Neuron (in vitro differentiated cells): Measurements from ENCODE around the gene ZBTB43.

Experiments used
- H2AFZ ChIP-seq: one replicate; pipeline ENCODE4 v1.6.1; 2013; ENCODE audit warnings: low read depth, mild to moderate bottlenecking, inconsistent platforms, low read length, moderate library complexity
- H3K27me3 ChIP-seq: one replicate; pipeline ENCODE4 v1.6.1; 2013; ENCODE audit warnings: low read length; ENCODE audit not compliant: insufficient read depth
- H3K36me3 ChIP-seq: one replicate; pipeline ENCODE4 v1.6.1; 2013; ENCODE audit warnings: low read length; ENCODE audit not compliant: insufficient read depth
- H3K4me1 ChIP-seq: one replicate; pipeline ENCODE4 v1.6.1; 2013; ENCODE audit warnings: low read length; ENCODE audit not compliant: insufficient read depth
- H3K4me3 ChIP-seq: 2 replicates; pipeline ENCODE4 v1.5.1; 2013; ENCODE audit warnings: mild to moderate bottlenecking, low read length, moderate library complexity
- H3K9me3 ChIP-seq: one replicate; pipeline ENCODE4 v1.6.1; 2013; ENCODE audit warnings: low read length

The ZBTB43 gene

DNA sequence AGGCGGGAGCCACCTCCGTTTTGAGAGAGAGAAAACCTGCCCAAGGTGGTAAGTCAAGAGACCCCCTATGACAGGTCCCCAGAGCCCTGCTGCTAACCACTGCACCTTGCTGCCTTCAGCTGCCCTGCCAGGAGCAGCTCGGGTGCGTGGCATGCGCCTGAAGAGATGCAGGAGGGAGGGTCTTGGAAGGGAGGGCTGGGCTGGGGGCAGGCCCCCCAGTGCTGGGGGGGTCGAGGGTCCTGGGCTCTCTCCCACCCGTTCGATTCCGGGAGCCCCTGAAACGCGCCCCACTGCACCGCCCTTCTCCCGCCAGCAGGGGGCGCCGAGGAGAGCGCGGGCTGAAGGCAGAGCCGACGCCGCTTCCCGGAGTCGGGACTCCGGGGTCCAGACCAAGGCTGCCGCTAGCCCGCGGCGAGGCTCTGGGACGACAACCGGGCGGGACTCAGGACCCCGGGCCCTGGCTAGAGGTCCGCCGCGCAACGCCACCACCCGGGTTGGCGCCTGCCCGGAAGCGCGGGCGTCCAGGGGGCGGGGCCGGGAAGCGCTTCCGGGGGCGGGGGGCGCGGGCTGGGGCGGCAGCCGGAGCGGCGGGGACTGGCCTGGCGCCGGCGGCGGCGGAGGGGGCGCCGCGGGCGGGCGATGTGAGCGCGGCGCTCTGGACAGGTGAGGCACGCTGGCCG lies 55.4 kb downstream of the ZBTB43 start, which contains the start of gene ZBTB34:
Gene ZBTB34 (plus strand): TSS at position 563 of the 680 bp plus-strand sequence. CDS start 18,761 bp downstream, outside the sequence.
- H2AFZ ChIP-seq: peak within 1 kb of the TSS; percentile 82
- peaks cover 5% of the 10 kb centered on the region for H3K27me3 ChIP-seq
- H3K36me3 ChIP-seq: peaks cover 11% of the 10 kb centered on the region
- H3K9me3 ChIP-seq: no peaks in the 10 kb centered on the region
- peaks cover 21% of the 10 kb centered on the region for H3K4me1 ChIP-seq
- peak within 1 kb of the TSS; percentile 75 for H3K4me3 ChIP-seq

DNA sequence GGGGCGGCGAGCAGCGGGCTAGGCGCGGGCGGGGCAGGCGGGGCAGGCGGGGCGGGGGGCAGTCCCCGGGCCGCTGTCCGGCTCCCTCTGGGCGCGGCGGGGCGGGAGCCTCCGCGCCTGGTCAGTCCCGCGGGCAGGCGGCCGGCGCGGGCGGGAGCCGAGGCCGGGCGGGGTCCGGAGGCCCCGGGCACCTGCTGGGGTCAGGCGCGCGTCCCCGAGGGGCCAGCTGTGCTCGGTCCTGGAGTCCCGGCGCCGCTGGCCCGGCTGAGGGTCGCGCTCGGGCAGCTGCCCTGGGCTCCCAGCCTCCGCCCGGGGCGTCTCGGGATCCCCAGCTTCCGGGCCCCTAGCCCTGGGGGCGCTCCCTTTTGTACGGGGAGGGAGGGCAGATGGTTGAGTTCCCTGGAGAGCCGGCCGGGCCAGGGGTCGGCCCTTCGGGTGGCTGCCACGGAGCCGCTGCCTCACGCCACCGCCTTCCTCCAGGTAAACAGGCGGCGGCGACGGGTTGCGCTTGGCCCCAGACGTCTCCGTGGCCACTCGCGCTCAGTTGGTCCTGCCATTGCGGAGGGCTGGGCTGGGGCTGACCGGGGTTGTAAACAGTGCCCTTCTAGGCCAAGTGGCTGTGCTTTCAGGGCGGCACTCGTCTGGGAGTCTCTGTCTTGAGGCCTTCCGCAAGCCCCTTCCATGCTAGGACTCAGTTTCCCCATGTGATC lies 56.1 kb downstream of the ZBTB43 start:
- H2AFZ ChIP-seq: peak overlapping the region; percentile 55
- H3K36me3 ChIP-seq: peaks cover 13% of the 10 kb centered on the region
- peaks cover 5% of the 10 kb centered on the region for H3K27me3 ChIP-seq
- H3K4me1 ChIP-seq: peaks cover 21% of the 10 kb centered on the region
- peak overlapping the region; percentile 75 for H3K4me3 ChIP-seq
- H3K9me3 ChIP-seq: no peaks in the 10 kb centered on the region

DNA sequence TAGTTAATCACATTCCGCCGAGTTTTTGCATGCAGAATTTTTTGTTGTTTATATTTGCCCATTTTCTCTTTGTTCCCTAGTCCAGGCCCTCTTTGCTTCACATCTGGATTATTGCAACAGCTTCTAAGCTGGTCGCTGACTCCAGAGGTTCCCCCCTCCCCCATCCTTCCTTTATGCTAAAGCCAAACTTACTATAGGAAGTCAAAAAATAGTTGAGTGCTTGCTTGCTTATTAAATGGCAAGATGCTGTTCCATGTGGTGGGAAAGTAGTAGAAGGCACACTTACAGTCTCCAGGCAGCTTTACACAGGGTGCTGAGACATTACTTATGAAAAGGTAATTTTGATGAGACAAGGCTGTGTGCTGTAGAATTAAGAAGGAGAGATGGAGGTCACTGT lies 56.9 kb downstream of the ZBTB43 start:
- peaks cover 5% of the 10 kb centered on the region for H3K27me3 ChIP-seq
- peaks cover 21% of the 10 kb centered on the region for H3K4me1 ChIP-seq
- peak overlapping the region; percentile 75 for H3K4me3 ChIP-seq
- H2AFZ ChIP-seq: no peak overlapping the region
- peaks cover 20% of the 10 kb centered on the region for H3K36me3 ChIP-seq
- H3K9me3 ChIP-seq: no peaks in the 10 kb centered on the region

- Histone ChIP-seq H3K4me3 (peak overlapping the region; percentile 75), H2AFZ (no peak overlapping the region), H3K4me1 (peaks cover 21% of the 10 kb centered on the region), H3K9me3 (no peaks in the 10 kb centered on the region), H3K27me3 (peaks cover 5% of the 10 kb centered on the region), H3K36me3 (peaks cover 22% of the 10 kb centered on the region)
Measured at GRCh38 chr9:126862104-126862761, 57.4 kb downstream of the ZBTB43 start.

- H3K36me3 ChIP-seq: peaks cover 22% of the 10 kb centered on the region
- no peak overlapping the region for H3K4me3 ChIP-seq
- no peaks in the 10 kb centered on the region for H3K27me3 ChIP-seq
- H3K9me3 ChIP-seq: peaks cover 3% of the 10 kb centered on the region
- H3K4me1 ChIP-seq: peaks cover 21% of the 10 kb centered on the region
- H2AFZ ChIP-seq: no peak overlapping the region
Measured at GRCh38 chr9:126864771-126865170, 59.9 kb downstream of the ZBTB43 start.

DNA sequence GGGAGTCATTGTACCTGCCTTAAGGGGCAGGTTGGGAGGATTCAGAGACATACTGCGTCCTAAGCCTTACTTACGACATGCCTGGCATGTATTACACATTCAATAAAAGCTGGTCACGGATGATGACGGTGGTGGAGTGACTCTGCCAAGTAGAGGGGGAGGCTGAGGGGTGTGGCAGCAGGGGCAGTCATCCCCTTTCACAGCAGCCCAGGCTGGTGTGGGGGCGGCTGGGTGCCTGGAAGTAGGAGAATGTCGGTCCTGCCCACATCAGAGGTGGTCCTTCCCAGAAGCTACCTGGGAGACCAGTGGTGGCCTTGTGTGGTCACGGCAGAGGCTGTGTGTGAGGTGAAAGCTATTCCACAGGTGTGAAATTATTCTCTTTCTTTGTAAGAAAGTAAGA lies 64.5 kb downstream of the ZBTB43 start:
- H3K36me3 ChIP-seq: peaks cover 15% of the 10 kb centered on the region
- no peaks in the 10 kb centered on the region for H3K4me1 ChIP-seq
- H2AFZ ChIP-seq: no peak overlapping the region
- H3K9me3 ChIP-seq: peaks cover 3% of the 10 kb centered on the region
- no peaks in the 10 kb centered on the region for H3K27me3 ChIP-seq
- no peak overlapping the region for H3K4me3 ChIP-seq

- Histone ChIP-seq H3K9me3 (peaks cover 3% of the 10 kb centered on the region), H3K4me1 (no peaks in the 10 kb centered on the region), H3K4me3 (no peak overlapping the region), H3K27me3 (no peaks in the 10 kb centered on the region), H3K36me3 (no peaks in the 10 kb centered on the region), H2AFZ (no peak overlapping the region)
Measured at GRCh38 chr9:126872516-126872915, 67.7 kb downstream of the ZBTB43 start.

- Histone ChIP-seq H3K27me3 (no peaks in the 10 kb centered on the region), H3K36me3 (peaks cover 6% of the 10 kb centered on the region), H2AFZ (no peak overlapping the region), H3K4me3 (no peak overlapping the region), H3K4me1 (no peaks in the 10 kb centered on the region), H3K9me3 (no peaks in the 10 kb centered on the region)
Measured at GRCh38 chr9:126874546-126875314, 69.9 kb downstream of the ZBTB43 start.

DNA sequence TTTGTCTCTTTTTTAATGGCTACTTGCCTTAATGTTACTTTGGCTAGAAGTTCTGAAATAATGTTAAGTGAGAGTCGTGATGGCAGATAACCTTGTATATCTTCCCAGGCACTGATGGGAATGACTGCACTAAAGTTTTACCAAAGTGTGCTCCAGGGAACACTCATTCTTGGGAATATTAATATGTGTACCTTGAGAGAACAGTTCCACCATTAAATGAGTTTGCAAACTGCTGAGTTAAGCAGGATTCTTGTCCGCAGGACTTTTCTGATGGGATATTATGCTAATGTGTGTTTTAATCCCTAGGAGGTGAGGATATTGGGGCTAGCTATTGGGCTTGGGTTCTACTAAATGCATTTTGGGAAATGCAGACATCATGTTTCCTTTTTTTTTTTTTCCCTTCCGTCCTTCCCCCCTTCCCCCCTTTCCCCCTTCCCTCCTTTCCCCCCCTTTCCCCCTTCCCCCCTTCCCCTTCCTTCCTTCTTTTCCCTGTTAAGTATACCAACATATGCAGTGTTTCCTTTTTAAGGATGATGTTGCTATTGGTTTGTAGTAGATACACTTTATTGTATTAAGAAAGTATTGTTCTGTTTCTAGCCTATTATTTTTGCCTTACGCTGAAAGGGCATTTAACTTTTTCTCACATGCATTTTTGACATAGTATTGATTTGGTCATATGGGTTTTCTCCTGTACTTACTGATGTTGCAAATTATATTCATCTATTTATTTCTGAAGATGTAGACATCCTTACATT lies 71.1 kb downstream of the ZBTB43 start:
- Histone ChIP-seq H3K4me1 (no peaks in the 10 kb centered on the region), H3K27me3 (no peaks in the 10 kb centered on the region), H3K36me3 (peaks cover 18% of the 10 kb centered on the region), H3K4me3 (no peak overlapping the region), H2AFZ (no peak overlapping the region), H3K9me3 (peaks cover 2% of the 10 kb centered on the region)

DNA sequence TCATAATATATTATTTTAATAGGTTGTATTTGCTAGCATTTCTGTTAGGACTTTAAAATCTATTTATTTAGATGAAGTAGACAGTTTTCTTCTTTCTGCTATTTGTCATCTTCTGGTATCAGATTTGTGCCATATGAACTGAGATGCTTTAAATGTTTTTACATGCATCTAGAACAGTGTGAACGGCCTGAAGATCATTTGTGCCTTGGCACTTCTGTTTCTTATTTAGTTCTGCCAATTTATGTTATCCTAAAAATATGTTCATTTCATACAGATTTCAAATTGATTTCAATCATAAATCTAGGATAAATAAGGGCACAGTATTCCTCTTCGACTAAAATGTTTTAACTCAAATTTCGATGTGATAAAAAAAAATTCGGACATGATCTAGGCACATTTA lies 71.7 kb downstream of the ZBTB43 start:
- H3K4me3 ChIP-seq: no peak overlapping the region
- H3K9me3 ChIP-seq: peaks cover 2% of the 10 kb centered on the region
- H3K36me3 ChIP-seq: peaks cover 23% of the 10 kb centered on the region
- no peak overlapping the region for H2AFZ ChIP-seq
- H3K27me3 ChIP-seq: no peaks in the 10 kb centered on the region
- no peaks in the 10 kb centered on the region for H3K4me1 ChIP-seq

- Histone ChIP-seq H3K9me3 (peaks cover 2% of the 10 kb centered on the region), H3K27me3 (no peaks in the 10 kb centered on the region), H3K4me3 (no peak overlapping the region), H3K36me3 (peaks cover 26% of the 10 kb centered on the region), H3K4me1 (no peaks in the 10 kb centered on the region), H2AFZ (no peak overlapping the region)
Measured at GRCh38 chr9:126877418-126877817, 72.6 kb downstream of the ZBTB43 start.

DNA sequence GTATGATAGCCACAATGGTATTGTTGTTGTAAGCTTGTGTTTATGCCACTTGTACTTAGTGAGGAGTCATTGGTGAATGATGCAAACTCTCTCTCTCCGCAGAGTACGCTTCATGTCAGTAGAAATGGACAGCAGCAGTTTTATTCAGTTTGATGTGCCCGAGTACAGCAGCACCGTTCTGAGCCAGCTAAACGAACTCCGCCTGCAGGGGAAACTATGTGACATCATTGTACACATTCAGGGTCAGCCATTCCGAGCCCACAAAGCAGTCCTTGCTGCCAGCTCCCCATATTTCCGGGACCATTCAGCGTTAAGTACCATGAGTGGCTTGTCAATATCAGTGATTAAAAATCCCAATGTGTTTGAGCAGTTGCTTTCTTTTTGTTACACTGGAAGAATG lies 74.4 kb downstream of the ZBTB43 start:
- Histone ChIP-seq H3K4me3 (no peak overlapping the region), H3K36me3 (peaks cover 26% of the 10 kb centered on the region), H3K27me3 (no peaks in the 10 kb centered on the region), H3K4me1 (no peaks in the 10 kb centered on the region), H2AFZ (no peak overlapping the region), H3K9me3 (peaks cover 2% of the 10 kb centered on the region)
